Measurements from ENCODE around the gene KCNJ18.
"Not testable (repeated sequence)": the region's sequence is repeated elsewhere in the genome, so short reads cannot be mapped to it uniquely, and the experiment has no call there.

Gene KCNJ18

DNA sequence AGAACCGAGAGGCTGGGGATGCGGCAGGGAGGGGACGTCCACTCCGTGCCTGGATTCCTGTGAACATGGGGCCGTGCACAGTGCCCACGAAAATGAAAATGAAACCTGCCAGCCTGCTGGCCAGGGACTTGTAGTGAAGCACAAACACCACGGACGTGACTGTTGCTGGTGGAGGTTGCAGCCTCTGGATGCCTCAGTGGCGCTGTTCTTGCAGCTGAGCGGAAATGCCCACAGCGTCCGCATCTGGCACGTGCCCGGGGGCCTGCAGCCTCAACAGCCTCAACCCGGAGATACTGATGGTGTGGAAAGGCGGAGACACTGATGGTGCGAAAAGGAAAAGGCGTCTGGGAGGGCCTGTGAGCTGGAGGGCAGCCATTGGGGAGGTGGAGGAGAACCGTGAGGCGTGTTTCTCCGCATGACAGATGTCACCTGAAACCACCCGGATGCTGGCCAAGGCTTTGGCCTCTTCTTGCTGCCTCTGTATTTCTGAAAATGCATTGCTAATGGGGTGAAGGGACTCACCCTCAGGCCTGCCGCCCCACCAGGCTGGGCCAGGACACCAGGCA lies 44.8 kb downstream of the KCNJ18 start:
- DNase-seq, result not testable (repeated sequence)

DNA sequence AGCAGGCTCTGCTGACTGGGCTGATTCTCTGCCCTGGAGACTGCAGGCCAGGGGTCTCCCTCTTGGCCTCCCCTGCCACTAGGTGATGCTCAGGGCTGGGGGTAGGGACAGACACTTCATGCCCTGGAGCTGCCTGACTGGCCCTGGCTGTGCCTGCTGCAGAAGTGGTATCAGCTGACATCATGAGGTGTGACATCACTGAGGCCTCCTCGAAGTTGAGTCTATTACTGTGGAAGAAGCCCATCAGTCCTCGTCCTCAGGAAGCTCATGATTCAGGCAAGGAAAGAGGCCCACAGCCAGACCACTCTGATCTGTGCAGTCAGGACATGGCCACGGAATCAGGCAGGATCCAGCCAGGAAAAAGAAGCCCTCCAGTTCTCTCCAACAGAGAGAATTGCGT lies 45.9 kb downstream of the KCNJ18 start:
- not testable (repeated sequence) for DNase-seq

DNA sequence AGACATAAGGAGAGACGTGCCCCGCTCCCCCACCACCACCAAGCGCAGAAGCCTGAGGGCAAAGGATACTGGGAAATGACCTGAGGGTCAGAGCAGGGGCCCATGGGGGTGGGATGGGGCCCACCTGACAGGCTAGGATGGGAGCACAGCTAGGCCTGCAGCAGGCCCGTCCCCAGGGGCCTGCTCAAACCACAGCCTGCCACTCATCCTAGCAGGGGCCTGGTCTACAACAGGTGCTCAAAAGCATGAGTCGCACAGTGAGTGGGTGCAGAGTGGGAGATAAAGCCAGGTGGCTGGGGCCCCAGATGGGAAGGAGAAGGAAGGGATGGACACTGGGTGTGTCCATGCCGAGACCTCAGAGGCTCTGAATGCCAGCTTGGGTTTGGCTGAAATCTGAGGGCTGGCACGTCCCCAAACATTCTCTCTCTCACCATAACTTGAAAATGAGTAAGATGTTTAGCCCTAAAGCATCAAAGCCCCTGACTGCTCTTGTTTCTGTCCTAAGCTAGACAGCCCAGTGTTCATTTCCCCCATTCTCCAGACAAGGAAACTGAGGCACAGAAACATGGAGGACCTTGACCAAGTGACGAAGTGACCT lies 46.7 kb downstream of the KCNJ18 start:
- not testable (repeated sequence) for DNase-seq

DNA sequence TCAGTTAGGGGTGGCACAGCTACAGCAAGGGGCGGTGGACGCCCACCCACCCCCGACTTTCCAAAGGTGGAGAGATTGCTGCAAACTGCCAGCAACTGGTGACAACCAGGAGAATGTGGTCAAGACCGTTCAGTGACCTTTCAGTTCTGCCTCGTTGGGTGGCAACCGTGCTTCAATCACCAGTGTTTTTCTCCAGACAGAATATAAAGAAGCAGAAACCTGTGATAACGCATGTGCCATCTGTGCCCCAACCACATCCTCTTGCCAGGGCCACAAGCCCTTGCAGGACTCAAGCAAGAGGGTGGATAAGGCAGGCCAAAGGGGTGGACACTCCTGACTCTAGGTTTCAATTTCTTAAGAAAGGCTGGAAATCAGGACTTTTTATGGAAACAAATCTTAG lies 47.2 kb downstream of the KCNJ18 start:
- not testable (repeated sequence) for DNase-seq

DNA sequence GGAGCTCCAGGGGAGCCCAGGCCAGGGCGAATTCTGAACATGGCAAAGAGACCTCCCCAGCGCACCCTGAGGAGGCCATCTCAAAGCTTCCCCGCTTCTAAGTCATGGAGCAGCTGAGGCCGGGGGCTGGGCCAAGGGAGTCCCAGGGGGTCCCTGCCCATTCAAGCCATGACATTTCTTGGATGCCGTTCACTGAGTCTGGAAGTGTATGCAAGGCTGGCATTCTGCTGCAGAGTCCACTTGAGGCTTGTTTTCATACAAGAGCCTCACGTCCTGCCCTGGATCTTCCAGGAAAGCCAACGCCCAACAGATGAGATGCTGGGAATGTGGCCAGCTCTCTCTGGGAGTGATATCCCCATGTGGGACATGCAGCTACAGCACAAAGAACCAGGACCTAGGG lies 48.5 kb downstream of the KCNJ18 start:
- DNase-seq, result not testable (repeated sequence)

DNA sequence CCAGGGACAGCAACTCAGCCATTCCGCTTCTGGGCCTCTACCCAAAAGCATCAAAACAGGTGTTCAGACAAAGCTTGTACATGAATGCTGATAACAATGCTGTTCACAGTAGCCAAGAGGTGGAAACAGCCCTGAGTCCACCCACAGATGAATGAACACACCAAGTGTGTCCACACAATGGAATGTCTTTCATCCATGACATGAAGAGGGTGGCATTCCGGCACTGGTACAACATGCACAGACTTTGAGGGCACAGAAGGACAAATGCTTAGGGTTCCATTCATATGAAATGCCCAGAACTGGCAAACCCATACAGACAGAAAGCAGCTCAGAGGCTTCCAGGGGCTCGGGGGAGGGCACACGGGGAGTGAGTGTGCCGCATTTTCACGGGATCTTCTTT lies 49.2 kb downstream of the KCNJ18 start:
- DNase-seq, result not testable (repeated sequence)

DNA sequence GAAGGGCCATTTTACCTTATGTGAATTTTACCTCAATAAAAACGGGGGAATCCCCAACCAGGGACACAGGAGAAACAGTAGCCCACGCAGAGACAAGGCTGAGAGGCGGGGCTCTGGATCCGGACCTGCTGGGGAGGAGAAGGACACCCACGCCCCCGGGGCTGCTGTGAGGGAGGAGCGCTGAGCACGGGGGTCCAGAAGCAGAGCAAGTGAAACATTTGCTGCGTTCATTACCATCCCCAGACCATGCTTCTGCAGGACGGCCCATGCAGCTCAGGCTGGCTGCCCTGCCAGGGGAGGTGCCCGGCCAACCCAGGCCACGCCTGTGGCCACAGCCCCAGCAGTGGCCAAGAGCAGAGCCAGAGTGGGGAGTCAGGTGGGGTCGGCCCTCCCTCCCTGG lies 50.0 kb downstream of the KCNJ18 start:
- DNase-seq, result no peak

DNA sequence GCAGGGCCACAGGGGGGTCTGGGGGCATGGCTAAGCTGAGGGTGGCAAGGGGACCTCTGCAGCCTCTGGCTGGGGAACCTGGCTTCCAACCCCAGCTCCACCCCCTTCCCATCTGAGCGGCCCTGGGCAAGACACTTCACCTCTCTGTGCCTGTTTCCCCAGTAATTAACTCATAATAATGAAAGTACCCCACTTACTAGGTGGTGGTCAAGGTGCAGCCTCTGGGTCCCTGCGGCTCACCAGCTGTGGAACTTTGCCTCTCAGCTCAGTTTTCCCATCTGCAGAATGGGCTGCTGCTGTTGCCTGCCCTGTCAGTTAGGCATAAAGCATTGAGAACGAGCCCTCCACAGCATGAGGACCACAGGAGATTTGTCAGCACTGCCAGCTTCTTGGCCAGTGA lies 51.8 kb downstream of the KCNJ18 start:
- not testable (repeated sequence) for DNase-seq

DNA sequence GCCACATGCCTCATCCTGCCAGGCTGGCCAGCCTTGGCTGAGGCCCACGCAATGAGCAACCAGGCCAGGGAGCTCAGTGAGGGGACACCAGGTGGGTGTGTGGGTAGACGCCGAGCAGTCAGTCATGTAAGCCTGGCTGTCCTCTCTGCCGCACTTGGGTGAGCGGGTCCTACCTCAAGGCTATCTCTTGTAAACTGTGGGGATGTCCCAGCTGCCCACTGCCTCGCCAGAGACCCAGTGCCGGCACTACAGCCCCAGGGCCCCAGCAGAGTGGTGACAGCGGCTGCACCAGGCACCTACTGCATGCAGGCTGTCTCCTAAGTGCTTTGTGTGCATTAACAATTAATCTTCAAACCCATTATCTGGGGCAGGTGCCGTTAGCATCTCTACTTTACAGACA lies 52.3 kb downstream of the KCNJ18 start:
- DNase-seq, result not testable (repeated sequence)

DNA sequence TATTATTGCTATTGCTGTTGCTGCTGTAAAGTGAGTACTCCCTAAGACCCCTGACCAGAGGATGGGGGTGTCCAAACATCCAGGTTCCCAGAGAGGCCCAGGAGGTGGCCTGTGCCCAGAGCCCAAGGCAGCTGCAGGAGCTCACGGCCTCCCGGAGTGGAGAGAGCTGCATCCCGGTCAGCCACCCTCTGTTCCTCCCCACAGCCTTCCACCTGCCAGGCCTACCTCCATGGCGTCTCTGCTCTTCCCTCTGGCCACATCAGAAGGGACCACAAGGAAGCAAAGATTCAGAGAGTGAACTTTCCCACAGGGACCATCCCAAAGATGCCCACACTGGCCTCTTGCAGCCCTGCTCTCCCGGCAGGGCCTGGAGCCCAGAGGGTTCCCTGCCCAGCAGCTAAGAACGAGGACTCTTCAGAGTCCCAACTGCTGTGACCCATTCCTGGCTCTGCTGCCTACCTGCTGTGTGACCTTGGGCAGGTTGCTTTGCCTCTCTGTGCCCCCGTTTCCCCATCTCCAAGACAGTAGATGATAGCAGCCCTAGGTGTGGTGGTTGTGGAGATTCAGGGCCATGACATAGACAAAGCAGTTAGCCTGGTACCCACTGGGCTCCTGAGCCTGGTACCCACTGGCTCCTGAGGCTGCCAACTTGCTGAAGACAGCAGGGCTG lies 53.2 kb downstream of the KCNJ18 start:
- not testable (repeated sequence) for DNase-seq

DNA sequence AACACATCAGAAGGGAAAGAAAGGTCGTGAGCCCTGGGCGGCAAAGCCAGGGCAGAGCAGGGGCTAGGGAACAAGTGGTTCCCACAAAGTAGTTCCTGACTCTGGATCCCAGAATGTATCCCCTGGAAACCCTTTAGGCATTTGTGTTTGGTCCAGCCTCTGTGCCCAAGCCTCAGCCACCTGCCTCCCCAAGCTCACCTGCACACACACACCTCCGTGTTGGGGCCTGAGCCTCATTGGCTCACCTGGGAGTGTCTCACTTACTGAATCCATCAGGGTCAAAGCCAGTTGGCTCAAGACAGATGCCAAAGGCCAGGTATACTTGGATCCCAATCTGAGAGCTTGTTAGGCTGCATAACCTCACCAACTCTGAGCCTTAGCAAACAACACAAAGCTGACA lies 54.1 kb downstream of the KCNJ18 start:
- not testable (repeated sequence) for DNase-seq

DNA sequence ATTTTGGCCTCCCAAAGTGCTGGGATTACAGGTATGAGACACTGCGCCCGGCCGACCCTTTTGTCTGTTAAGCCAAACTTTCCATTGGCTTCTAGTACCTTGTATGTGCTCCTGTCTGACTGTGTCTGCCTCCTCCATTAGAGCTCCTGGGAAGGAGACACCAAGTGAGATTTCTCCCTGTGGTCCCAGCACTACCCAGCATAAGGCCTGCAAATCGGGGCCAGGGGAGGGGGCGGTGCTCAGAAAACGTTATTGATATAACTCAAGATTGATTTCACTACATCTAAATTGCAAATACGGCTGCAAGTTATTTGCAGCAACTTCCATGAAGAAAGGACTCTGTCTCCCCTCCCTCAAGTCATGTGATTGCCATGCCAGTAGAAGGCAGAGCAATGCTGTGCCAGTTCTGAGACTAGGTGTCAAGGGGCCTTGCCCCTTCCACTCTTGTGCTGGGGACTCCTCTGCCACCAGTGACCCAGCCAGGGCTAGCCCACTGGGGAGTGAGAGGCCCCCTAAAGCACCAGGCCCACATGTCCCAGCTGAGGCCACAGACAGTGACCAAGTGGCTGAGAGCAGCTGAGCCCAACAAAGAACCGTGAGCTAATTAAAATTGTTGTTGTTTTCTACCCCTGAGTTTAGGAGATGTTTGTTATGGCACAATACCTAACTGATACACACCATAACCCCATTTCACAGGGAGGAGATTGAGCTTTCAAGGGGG lies 55.0 kb downstream of the KCNJ18 start:
- not testable (repeated sequence) for DNase-seq

DNA sequence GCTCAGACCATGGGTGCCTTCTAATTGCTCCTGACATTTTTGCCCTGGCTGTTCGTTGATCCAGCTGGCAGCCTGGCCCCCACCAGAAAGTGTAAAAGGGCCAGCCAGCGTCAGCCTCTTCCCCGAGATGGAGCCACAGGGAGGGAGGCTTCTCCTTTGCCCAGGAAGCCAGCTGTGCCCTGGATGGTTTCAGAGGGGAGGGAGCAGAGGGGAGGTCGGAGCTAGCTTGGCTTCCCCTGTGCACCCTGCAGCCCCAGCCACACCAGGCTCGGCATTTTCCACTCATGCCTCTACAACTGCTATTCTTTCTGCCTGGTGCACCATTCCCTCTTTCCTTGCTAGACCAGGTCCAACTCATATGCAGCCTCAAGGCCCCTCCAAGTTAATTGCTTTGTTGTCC lies 56.4 kb downstream of the KCNJ18 start:
- DNase-seq, result not testable (repeated sequence)

DNA sequence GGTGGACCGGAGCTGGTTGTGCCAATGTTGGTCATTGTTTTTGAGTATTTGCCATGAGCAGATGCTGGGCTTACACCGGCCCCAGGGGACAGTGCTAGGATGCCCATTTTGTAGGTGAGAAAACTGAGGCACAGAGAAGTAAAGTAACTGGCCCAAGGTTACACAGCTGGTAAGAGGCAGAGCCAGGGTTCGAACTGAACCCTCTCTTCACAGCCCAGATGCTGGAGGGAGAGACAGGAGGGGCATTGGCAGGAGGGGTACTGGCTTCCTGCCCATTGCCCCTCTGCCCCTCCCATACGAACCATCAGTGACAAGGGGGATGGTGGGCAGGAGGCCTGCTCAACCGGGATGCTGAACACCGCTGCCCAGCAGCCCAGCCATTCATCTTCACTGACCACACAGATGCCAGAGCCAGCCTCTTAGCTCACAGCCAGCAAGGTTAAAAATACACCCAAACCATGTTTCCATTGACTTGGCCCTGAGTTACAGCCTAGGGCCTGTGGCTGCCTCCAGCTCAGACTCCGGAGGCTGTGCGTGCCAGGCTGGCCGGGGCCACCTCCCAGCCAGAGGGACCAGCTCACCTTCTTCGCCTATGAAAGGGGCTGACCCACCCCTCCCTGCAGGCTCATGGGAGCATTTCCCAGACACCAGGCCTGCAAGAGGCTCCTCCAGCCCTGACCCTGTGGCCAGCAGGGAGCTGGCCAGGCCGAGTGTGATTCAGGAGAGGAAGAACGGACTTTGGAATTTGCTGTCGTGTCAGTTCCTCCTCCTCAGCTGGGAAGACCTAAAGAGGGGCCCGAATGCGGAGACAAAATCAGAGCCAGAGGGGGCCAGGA lies 57.6 kb downstream of the KCNJ18 start:
- not testable (repeated sequence) for DNase-seq

DNA sequence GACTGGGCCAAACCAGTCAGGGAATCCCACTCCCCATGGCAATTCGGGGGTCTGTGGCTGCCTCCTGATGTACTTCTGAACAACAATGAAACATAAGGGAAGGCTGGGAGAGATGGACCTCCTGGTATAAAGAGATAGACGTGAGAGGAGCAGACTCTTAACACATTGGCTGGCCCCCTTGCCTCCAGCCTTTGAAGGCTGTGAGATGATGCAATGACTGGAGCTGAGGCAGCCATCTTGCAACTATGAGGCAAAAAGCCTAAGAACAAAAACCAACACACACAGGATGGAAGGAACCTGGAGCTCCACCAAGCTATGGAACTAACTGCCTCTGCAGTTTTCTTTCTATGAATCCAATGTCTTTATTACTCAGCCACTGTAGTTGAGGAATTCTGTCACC lies 58.8 kb downstream of the KCNJ18 start:
- DNase-seq, result not testable (repeated sequence)
